ENCODE measurements around the gene ITPR3. TPM values are rescaled to one million over a fixed set of nuclear protein-coding genes. Genes with fewer than 3 reads are reported as not detected.
A peak's percentile ranks its signal among the peaks of the same experiment; 100 is the strongest.

The ITPR3 gene
- total RNA-seq, 2 donors from 2014 or later, result 106 to 108 TPM

DNA sequence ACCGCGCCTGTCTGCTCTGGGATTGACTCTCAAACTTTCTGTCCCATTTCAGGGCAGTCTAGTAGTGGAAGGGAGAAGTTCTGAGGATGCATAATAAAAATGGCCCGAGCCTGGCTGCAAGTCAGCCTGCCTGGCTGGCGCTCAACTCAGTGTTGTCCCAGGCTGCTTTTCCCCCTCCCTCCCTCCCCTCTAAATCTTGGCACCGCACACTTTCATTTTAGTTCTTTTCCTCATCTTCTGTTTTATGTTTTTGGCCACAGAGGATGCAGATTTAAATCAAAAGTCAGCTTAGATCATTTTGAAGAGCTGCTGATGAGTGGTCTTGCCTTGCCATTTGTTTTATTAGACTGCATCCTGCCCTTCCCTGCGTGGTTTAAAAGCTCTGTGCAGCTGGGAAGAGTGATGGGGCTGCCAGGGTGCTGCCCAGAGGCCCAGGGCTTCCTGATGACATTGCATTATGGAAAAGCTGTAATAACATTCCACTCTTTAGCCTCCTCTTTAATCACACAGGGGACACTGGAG, 96.9 kb downstream of the ITPR3 start:
- DNase-seq (no peak), ATAC-seq (no peak)
- intact Hi-C loops (cut with DNase I, micrococcal nuclease), result no loop called here

- intact Hi-C loops (cut with DNase I, micrococcal nuclease), result no loop called here
- ATAC-seq (no peak), DNase-seq (no peak)
Measured at GRCh38 chr6:33718713-33719112, 97.6 kb downstream of the ITPR3 start.

DNA sequence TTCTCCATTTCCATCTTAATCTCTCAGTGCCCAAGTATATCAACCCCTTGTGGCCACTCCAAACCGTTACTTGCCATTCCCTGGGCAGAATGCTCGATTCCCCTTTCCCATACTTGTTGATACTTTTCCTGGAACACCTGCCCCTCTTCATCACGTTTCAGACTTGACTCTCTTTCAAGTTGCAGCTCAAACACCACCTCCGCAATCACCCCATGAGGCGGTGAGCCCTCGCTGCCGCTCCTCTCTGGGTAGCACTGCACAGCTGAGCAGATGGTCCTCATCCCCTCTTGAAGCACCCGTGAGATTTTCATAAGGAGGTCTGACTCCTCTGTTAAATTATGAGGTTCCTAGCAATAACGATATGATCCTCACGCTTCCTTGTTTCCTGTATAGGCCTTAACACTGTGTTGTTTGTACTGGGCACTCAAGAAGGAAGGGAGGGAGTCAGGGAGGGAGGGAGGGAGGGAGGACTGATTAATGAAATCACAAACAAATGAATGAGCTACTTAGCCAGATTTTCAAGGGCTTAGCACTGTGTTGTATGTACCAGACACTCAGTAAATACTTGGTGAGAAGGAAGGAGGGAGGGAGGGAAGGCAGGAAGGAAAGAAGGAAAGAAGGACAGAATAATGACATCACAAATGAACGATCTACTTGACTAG, 98.3 kb downstream of the ITPR3 start:
- intact Hi-C loops (cut with DNase I, micrococcal nuclease), result no loop called here
- DNase-seq, result no peak
- no peak for ATAC-seq

DNA sequence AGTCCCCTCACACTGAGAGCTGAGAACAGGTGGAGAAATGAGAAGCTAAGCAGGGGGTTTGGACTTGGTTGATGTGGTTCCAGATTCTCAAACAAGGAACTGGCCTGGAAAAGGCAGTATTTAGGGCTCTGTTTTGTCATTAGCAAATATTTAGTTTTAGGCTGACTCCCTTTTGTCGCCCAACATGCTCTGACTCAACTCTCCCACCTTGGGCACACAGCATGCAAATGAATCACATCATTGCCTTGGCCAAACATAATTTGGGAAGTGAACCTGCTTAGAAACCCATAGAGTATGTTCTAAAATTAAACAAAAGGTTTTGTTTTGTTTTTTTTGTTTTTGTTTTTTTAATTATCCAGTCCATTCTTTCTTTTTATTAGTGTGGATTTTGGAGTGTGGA, 99.9 kb downstream of the ITPR3 start:
- DNase-seq, result no peak
- intact Hi-C loops (cut with DNase I, micrococcal nuclease), result no loop called here
- ATAC-seq, result no peak

GRCh38 chr6:33721508-33721907, 100.4 kb downstream of the ITPR3 start:
- no peak for ATAC-seq
- intact Hi-C loops (cut with DNase I, micrococcal nuclease), result no loop called here
- DNase-seq, result no peak

- DNase-seq, result no peak
Measured at GRCh38 chr6:33722103-33722623, 101.0 kb downstream of the ITPR3 start.

DNA sequence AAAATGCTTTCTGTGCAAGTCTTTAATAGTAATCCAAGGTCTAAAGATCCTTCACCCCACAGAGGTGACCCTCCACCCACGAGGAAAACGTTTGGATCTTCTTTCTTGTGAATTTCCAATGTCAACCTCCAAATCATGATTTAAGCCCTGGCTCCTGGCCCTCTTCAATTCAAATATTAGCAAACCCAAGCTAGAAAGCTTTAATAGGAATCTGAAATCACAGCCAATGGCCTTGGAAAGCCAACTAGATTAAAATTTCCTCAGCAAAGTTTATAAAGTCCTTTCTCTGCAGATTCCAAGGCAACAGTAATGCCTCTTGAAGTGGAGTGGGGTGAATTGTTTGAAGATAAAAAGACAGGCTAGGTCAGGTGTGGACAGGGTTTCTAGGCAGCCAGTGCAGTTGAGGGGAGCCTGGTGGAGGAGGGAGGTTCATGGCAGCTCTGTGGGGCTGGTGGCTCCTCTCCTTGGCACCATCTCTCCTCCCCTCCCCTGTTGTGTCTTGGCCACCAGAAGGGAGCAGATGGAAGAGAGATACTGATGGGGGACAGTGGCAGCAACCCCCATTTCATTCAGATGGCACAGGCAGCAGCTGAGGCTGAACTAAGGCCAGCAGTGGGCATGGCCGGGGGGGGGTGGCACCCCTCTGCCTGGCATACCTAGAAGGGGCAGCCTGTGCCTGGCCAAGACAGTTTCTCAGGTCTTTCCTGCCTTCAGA, 102.4 kb downstream of the ITPR3 start:
- ATAC-seq (no peak), DNase-seq (no peak)
- intact Hi-C loops (cut with DNase I, micrococcal nuclease), result no loop called here

More at GRCh38 chr6:33722103-33722623, 101.0 kb downstream of the ITPR3 start:
- intact Hi-C loops (cut with DNase I, micrococcal nuclease), result no loop called here
- no peak for ATAC-seq

DNA sequence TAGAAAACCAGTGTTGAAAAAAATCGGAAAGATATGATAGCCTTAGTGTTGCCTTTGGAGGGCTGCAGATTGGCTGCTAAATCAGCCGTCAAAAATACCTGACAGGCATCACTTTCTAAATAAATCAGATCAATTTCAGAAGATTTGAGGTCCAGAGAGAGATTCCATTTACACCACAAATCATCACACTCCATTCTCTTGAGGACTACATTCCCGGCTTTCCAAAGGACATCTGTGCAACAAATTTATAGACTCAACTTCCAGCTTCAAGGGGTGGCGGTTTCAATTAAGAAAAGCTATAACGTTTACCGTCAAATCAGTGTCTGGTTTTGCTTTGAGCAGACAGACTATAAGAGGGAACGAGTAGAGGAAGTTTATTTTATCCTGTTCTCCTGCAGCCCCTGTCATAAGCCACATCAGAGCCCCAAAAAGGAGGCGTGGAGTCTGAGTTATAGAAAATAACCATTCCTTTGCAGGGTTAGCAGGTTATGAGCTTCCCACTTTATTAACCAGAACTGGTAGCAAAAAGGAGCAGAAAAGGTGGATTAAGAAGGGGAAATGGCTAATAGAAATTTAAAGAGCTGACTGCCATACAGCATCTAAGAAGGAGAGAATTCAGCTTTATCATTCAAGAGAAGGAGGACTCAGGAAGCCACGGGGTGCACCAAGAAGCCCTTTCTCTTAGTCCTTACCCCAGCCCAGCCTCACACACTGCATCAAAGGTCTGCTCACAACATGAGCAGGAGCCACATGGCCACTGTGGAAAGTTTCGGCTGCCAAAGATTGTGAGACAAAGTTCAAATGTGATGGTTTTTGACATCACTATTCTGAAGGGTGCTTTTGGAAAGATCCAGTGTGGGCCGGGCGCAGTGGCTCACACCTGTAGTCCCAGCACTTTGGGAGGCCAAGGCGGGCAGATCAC, 103.2 kb downstream of the ITPR3 start:
- no peak for DNase-seq
- intact Hi-C loops (cut with DNase I, micrococcal nuclease), result no loop called here
- ATAC-seq, result no peak

DNA sequence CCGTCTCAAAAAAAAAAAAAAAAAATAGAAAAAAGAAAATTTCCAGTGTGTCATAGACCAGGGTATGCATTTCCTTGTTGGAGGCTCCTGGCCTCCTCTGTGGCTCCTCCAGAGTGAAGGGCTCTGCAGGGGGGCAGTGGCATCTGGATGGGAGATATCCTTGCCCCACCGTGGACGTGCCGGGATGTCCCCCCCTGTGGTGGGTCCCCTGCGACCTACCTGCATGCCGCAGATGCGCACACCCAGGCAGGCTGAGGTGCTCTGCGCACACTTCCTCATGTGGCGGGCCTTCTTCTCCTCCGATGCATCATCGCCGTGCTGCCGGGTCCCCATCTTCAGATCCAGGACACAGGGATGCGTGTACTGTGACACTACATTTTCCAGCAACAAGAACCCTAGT, 104.1 kb downstream of the ITPR3 start:
- intact Hi-C loops (cut with DNase I, micrococcal nuclease), result no loop called here
- ATAC-seq (no peak), DNase-seq (no peak)

DNA sequence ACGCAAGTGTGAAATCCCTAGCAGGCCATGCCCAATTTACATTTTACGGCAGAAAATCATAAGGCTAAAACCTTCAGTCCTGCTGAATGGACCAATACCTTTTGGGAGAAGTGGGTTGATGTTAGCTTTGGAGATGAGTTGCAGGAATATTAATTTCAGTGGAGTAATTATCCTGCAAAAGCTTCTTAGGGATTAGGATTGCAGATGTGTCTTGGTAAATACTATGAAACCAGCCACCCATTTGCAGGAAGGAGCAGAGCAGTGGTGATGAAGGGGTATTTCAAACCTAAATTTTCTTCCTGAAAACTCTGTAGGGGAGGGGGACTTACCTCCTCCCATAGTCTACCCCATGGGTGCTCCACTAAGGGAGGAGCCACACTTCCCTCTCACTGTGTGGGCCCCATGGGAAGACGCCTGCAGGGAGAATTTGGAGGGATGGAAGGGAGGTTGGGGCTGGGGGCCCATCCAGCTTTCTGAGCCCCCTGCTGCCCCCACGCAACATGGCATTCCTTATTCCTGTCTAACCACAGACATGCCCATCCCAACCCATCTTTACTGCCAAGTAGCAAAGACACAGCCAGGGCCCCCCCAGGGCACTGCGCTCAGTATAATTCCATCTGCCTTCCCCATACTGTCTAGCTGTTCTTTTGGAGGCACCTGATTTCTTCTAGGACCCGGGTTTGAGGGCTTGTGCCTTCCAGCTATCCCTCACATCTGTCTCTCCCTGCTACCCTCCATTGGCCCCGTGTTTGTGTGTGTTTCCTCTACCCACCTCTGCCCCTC, 105.0 kb downstream of the ITPR3 start:
- no peak for DNase-seq
- no peak for ATAC-seq
- intact Hi-C loops (cut with DNase I, micrococcal nuclease), result no loop called here

GRCh38 chr6:33726696-33727095, 105.6 kb downstream of the ITPR3 start:
- ATAC-seq (no peak), DNase-seq (no peak)
- intact Hi-C loops (cut with DNase I, micrococcal nuclease), result no loop called here

- intact Hi-C loops (cut with DNase I, micrococcal nuclease), result no loop called here
- ATAC-seq, result no peak
Measured at GRCh38 chr6:33727126-33727525, 106.0 kb downstream of the ITPR3 start.

GRCh38 chr6:33727932-33728331, 106.8 kb downstream of the ITPR3 start:
- DNase-seq (no peak), ATAC-seq (no peak)
- intact Hi-C loops (cut with DNase I, micrococcal nuclease), result no loop called here

More at GRCh38 chr6:33727126-33727525, 106.0 kb downstream of the ITPR3 start:
- DNase-seq, result no peak

- DNase-seq (no peak), ATAC-seq (no peak)
- intact Hi-C loops (cut with DNase I, micrococcal nuclease), result no loop called here
Measured at GRCh38 chr6:33728438-33728837, 107.3 kb downstream of the ITPR3 start.

- no peak for DNase-seq
- intact Hi-C loops (cut with DNase I, micrococcal nuclease), result no loop called here
- ATAC-seq, result no peak
Measured at GRCh38 chr6:33729059-33729458, 107.9 kb downstream of the ITPR3 start.

- intact Hi-C loops (cut with DNase I, micrococcal nuclease), result no loop called here
- DNase-seq, result no peak
- ATAC-seq, result no peak
Measured at GRCh38 chr6:33730611-33731010, 109.5 kb downstream of the ITPR3 start.

DNA sequence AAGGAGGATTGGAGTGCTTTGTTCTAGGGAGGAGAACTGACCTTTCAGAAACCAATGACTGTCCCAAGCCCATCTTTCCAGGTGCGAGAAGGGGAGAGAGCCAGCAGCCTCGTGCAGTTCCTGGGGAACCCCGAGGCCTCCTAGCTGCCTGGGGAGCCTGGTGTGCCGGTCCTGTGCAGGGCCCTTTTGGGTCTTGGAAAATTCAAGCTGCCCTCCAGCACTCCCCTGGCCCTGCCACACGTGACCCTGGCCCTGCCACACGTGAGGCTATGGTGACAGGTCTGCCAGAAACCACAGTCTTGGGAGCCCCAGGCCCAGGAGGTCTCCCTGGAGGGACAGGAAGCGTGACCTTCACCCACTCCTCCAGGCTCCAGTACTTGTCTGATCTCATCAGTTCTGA, 109.9 kb downstream of the ITPR3 start:
- intact Hi-C loops (cut with DNase I, micrococcal nuclease), result no loop called here
- no peak for ATAC-seq
- DNase-seq, result no peak

DNA sequence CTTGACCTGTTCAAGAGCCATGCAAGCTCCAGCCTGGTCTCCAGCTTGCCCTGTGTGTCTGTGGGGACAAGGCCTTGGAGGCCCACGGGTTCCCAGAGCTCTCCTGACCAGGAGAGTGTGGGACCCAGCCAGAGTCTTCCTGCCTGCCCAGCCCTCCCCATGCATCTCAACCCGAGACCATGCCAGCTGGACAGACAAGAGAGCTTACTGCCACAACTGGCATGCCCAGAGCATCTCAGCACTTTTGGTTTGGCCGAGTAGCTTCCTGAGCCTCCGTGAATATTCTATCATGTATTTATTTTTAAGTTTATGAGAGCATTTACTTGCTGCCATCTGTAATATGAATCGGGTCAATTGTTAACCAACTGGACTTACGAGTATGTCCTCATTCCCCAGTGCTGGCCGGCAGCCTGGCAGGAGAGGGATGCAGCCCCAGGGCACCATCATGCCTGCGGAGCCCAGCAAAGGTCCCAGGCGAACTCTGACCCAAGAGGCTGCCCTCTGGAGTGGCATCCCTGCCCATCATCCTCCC, 110.7 kb downstream of the ITPR3 start:
- ATAC-seq (peak; percentile 49), DNase-seq (no peak)
- intact Hi-C loops (cut with DNase I, micrococcal nuclease), result no loop called here

Data from left colon (tissue), 2 donors.